Right atrium auricular region (tissue), 2 donors: ENCODE data around the gene ITGA7. TPM values are rescaled to one million over a fixed set of nuclear protein-coding genes. Genes with fewer than 3 reads are reported as not detected.

ENCODE experiments used
- DNase-seq: peaks from one replicate; pipeline ENCODE4 v3.0.0-alpha.2; 2019; ENCODE audit warnings: low spot score
- H3K27ac ChIP-seq, 2 donors: fragments of 200-600 bp; sonication (generic); 1 replicate in 1 of 2; 2 replicates in 1 of 2; pipeline ENCODE4 v1.5.1; 2016 to 2019
- H3K27me3 ChIP-seq, 2 donors: fragments of 200-600 bp; sonication (generic); one replicate each; pipeline versions ENCODE4 v1.5.1 to v1.6.0; 2017 to 2019
- H3K36me3 ChIP-seq: fragments of 200-600 bp; sonication (generic); one replicate; pipeline ENCODE4 v1.5.1; 2016
- H3K4me1 ChIP-seq, 2 donors: fragments of 200-600 bp; sonication (generic); one replicate each; pipeline versions ENCODE4 v1.5.1 to v1.6.0; 2017 to 2019
- H3K4me3 ChIP-seq, 2 donors: fragments of 200-600 bp; sonication (generic); 1 replicate in 1 of 2; 2 replicates in 1 of 2; pipeline ENCODE4 v1.5.1; 2017 to 2019; ENCODE audit warnings: mild to moderate bottlenecking in 1 of 2, moderate library complexity in 1 of 2
- H3K9me3 ChIP-seq, 2 donors: fragments of 200-600 bp; sonication (generic); one replicate each; pipeline ENCODE4 v1.5.1; 2019
- CTCF ChIP-seq, 2 donors: fragments of 200-600 bp; sonication (generic); IDR thresholded peaks; one replicate each; pipeline ENCODE4 v1.5.1; 2019; ENCODE audit warnings: antibody characterized with exemption in 2 of 2
- total RNA-seq, 2 donors: library from RNA; depleted of rRNA; stranded (reverse); fragments of >200 nt; gene quantifications; one replicate each; pipeline ENCODE4 v1.1.0, GENCODE V29; 2016

Gene ITGA7
- total RNA-seq, 2 donors from 2014 or later = 291 to 309 TPM

- Histone ChIP-seq H3K27ac (peak overlapping the region; percentile 93 to 95), H3K4me3 (no peak overlapping the region), H3K4me1 (peaks cover 0 to 82% of the 10 kb centered on the region in 2 donors), H3K36me3 (no peaks in the 10 kb centered on the region), H3K9me3 (no peaks in the 10 kb centered on the region), H3K27me3 (no peaks in the 10 kb centered on the region)
- no peak for DNase-seq
- TF ChIP-seq CTCF (IDR thresholded peaks at IDR 0.05) = no peak
Measured at GRCh38 chr12:55718015-55718414, 10.3 kb upstream of the ITGA7 start.

- no peak for TF ChIP-seq CTCF (IDR thresholded peaks at IDR 0.05)
- Histone ChIP-seq H3K4me1 (peaks cover 0 to 86% of the 10 kb centered on the region in 2 donors), H3K4me3 (peak overlapping the region; percentile 59 to 69), H3K27ac (peak overlapping the region; percentile 93 to 95), H3K36me3 (no peaks in the 10 kb centered on the region), H3K27me3 (no peaks in the 10 kb centered on the region), H3K9me3 (no peaks in the 10 kb centered on the region)
- no peak for DNase-seq
Measured at GRCh38 chr12:55717011-55718007, 9.6 kb upstream of the ITGA7 start.

GRCh38 chr12:55716582-55716957 lies 8.9 kb upstream of the ITGA7 start:
- DNase-seq = no peak
- Histone ChIP-seq H3K36me3 (no peaks in the 10 kb centered on the region), H3K27ac (peak overlapping the region; percentile 93 to 95), H3K4me3 (peak overlapping the region; percentile 59 to 69), H3K9me3 (no peaks in the 10 kb centered on the region), H3K27me3 (no peaks in the 10 kb centered on the region), H3K4me1 (peaks cover 0 to 84% of the 10 kb centered on the region in 2 donors)
- TF ChIP-seq CTCF (IDR thresholded peaks at IDR 0.05) = no peak

- Histone ChIP-seq H3K9me3 (no peaks in the 10 kb centered on the region), H3K27me3 (no peaks in the 10 kb centered on the region), H3K4me3 (peak within 1 kb of the TSS; percentile 59 to 69), H3K27ac (peak within 1 kb of the TSS; percentile 93 to 95), H3K36me3 (no peaks in the 10 kb centered on the region), H3K4me1 (peaks cover 0 to 78% of the 10 kb centered on the region in 2 donors)
- peak; percentile 95 for DNase-seq
- no peak for TF ChIP-seq CTCF (IDR thresholded peaks at IDR 0.05)
Measured at GRCh38 chr12:55715833-55716581, 8.3 kb upstream of the ITGA7 start, which contains the start of gene BLOC1S1. BLOC1S1 (plus strand) TSS chr12:55716046; CDS start chr12:55716052, 6 bp downstream.

GRCh38 chr12:55715169-55715764 lies 7.6 kb upstream of the ITGA7 start:
- no peak for TF ChIP-seq CTCF (IDR thresholded peaks at IDR 0.05)
- DNase-seq = no peak
- Histone ChIP-seq H3K4me3 (peak overlapping the region; percentile 59 to 69), H3K4me1 (peaks cover 0 to 71% of the 10 kb centered on the region in 2 donors), H3K27ac (peak overlapping the region; percentile 93 to 95), H3K36me3 (no peaks in the 10 kb centered on the region), H3K27me3 (no peaks in the 10 kb centered on the region), H3K9me3 (no peaks in the 10 kb centered on the region)
